ENCODE results near the gene GAS6. TPM values are rescaled to one million over a fixed set of nuclear protein-coding genes. Genes with fewer than 3 reads are reported as not detected.

GAS6 gene
- total RNA-seq, 2 donors from 2014 or later: 2.2 to 3.8 TPM

DNA sequence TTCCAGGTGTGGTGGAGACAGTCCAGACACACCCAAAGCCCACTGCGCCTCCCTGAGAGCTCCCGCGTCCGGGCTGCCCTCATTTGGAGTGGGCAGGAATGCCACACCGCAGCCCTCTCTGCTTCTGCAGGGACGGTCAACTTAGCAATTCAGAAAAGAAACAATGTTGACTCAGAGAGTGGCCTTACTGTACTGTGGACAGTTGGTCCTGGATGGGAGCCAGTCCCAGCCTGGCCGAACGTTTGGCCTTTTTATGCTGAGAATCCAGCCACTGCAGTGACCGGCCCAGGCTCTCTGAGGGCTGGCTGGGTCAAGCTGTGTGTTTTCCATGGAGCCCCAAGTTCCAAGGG, 7.2 kb downstream of the GAS6 start:
- DNase-seq (no peak), ATAC-seq (no peak)
- H3K9me3 ChIP-seq (ENCODE audit: control insufficient read depth, low read length, poor library complexity, severe bottlenecking): no peaks in the 10 kb centered on the region
- no peaks in the 10 kb centered on the region for H3K36me3 Mint-ChIP-seq (ENCODE audit: low read depth)
- no peak overlapping the region for H3K4me3 Mint-ChIP-seq
- no peak overlapping the region for H3K27ac Mint-ChIP-seq
- peaks cover 10% of the 10 kb centered on the region for H3K4me1 Mint-ChIP-seq
- peaks cover 24% of the 10 kb centered on the region for H3K27me3 Mint-ChIP-seq

DNA sequence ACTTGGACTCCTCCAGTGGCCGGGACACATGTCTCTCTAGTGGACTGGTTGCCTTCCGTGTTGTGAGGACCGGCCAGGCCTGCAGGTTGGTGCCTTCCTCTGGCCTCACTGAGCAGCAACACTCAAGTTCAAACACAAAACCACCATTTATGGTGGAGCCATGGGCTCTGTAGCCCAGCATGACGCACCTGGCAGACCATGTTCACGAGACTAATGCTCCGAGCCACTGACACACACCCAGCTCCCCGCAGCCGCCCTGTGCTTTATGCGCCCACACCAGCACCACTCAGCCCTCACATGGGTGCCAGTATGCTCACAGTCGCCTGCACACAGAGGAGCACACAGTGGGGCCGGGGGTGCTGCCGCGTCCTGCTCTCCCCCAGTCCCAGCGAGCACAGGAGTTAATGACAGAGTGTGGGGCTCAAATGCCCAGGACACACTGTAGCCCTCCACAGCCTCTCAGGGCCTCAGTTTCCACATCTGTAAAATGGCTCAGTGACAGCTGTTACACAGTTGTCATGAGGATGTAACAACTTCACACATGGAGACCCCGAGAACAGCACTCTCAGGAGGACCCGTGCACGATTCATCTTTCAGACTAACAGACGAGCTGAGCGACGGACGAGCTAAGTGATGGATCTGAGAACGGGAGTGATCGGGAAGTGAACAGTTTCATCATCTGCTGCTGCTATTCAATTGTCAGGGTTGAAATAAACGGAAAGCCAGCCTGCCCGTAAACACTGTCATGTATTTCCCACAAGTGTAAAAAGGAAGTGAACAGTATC, 7.8 kb downstream of the GAS6 start:
- H3K9me3 ChIP-seq (ENCODE audit: control insufficient read depth, low read length, poor library complexity, severe bottlenecking): no peaks in the 10 kb centered on the region
- peaks cover 20% of the 10 kb centered on the region for H3K27me3 Mint-ChIP-seq
- H3K4me3 Mint-ChIP-seq: no peak overlapping the region
- no peaks in the 10 kb centered on the region for H3K36me3 Mint-ChIP-seq (ENCODE audit: low read depth)
- DNase-seq: no peak
- no peak overlapping the region for H3K27ac Mint-ChIP-seq
- peaks cover 10% of the 10 kb centered on the region for H3K4me1 Mint-ChIP-seq
- no peak for ATAC-seq

DNA sequence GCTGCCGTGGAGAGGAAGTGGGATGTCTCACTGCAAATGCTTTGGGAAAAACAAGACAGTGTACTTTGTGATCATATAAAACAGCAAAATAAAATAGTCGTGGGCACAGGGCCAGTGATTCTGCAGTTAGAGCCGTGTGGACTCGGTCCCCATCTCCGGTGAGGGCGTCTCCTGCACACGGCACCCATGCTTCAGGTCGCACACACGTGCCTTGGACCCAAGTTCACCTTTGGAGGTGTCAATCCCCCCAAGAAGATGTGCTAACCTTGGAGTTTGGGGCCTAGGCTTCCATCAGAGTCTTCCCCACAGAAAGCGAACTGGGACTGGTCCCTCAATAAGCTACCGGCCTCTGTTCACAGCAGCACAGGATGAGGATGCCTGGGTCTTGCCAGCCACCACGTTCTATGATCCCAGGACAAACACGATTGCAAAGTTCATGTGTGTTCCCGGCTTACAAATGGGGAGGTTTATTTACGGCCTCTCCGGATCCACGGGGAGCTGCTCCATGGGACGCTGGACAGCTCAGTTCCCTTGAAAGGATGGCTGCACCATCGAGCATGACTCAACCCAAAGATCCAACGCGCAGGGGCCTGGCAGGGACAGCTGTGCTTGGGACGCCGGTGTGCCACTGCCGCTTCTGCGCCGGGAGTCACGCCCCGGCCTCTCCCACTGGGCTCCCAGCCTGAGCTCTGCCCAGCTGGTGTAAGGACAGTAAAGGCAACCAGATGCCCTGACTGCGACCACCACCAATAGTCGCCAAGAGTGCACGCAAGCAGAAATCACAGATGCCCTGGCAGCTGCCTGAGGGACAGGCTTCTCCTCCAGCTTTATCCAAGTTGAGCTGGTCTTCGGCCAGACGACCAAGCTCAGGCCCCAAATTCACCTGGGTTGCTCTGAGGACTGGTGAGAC, 8.6 kb downstream of the GAS6 start:
- H3K4me1 Mint-ChIP-seq: peaks cover 10% of the 10 kb centered on the region
- H3K36me3 Mint-ChIP-seq (ENCODE audit: low read depth): no peaks in the 10 kb centered on the region
- H3K4me3 Mint-ChIP-seq: peak overlapping the region; percentile 73
- H3K9me3 ChIP-seq (ENCODE audit: control insufficient read depth, low read length, poor library complexity, severe bottlenecking): no peaks in the 10 kb centered on the region
- no peak overlapping the region for H3K27ac Mint-ChIP-seq
- DNase-seq (no peak), ATAC-seq (no peak)
- H3K27me3 Mint-ChIP-seq: peaks cover 20% of the 10 kb centered on the region

DNA sequence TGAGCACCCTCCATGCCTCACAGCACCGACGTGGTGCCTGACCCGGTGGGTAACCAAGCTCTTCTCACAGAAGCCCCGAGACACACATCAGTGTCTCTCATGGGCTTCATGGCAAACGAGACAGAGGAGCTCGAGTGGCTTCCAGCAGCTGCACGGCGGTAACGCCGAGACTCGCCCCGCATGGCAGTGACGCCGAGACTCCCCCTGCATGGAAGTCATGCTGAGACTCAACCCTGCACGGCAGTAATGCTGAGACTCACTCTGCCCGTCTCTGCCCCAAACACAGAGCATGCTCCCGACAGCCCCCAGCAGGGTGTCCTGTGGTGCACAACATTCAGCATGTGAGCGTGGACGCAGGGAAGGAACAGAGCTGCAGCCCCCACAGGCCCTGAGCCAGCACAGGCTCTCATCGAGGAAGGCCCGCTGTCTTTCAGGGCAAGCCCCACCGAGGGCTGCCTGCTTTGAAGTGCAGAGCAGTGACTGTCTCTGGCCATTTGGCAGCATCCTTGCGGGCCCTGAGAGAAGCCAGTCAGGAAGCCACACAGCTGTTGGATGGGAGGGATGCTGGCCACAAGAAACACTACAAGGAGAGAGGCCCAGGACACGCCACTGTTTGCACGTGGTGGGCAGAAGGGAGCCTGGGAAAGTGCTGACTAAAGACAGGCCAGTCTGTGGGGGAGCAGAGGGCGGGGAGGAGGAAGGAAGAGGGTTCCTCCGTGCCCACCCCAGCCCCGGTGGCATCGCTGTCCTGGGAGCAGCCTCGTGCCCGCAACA, 9.5 kb downstream of the GAS6 start:
- peak overlapping the region; percentile 73 for H3K4me3 Mint-ChIP-seq
- DNase-seq (no peak), ATAC-seq (no peak)
- H3K4me1 Mint-ChIP-seq: peaks cover 9% of the 10 kb centered on the region
- H3K36me3 Mint-ChIP-seq (ENCODE audit: low read depth): no peaks in the 10 kb centered on the region
- H3K27me3 Mint-ChIP-seq: peaks cover 20% of the 10 kb centered on the region
- H3K27ac Mint-ChIP-seq: no peak overlapping the region
- no peaks in the 10 kb centered on the region for H3K9me3 ChIP-seq (ENCODE audit: control insufficient read depth, low read length, poor library complexity, severe bottlenecking)

DNA sequence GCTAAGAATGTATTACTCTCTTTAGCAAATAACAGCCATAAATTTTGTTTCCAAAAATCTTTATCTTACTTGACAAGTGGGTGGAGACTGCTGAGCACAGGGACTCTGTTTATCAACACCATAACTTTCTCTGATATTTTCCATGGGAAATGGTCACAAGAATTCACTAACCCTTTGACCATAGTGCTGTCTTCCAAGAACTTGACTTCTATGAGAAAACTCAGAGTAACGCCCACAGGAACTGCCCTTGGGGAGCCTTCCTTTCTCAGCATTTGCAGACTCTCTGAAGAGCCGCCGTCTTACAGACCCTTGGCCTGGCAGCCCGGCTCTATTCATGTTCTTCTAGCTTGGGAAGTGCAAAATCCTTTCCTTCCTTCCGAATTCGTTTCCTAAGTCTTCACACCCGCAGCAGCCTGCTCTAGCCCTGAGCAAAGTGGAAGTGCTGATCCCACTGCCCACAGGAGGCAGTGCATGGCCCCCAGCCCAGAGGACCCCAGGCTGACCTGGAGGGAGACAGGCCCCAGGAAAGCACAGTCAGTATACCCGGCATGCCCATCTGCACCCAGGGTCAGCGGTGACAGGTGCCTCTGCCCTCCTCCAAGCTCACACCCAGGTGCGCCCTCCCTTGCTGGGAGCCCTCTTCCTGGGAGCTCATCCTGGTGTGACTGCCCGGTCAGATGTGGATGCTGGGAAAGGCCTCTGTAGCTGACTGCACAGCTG, 10.2 kb downstream of the GAS6 start:
- ATAC-seq (no peak), DNase-seq (peak in 1 of 3 donors; percentile 5)
- Mint-ChIP-seq H3K27me3 (peaks cover 20% of the 10 kb centered on the region), H3K36me3 (ENCODE audit: low read depth) (no peaks in the 10 kb centered on the region), H3K4me3 (no peak overlapping the region), H3K4me1 (peaks cover 4% of the 10 kb centered on the region), H3K27ac (no peak overlapping the region)
- no peaks in the 10 kb centered on the region for H3K9me3 ChIP-seq (ENCODE audit: control insufficient read depth, low read length, poor library complexity, severe bottlenecking)

DNA sequence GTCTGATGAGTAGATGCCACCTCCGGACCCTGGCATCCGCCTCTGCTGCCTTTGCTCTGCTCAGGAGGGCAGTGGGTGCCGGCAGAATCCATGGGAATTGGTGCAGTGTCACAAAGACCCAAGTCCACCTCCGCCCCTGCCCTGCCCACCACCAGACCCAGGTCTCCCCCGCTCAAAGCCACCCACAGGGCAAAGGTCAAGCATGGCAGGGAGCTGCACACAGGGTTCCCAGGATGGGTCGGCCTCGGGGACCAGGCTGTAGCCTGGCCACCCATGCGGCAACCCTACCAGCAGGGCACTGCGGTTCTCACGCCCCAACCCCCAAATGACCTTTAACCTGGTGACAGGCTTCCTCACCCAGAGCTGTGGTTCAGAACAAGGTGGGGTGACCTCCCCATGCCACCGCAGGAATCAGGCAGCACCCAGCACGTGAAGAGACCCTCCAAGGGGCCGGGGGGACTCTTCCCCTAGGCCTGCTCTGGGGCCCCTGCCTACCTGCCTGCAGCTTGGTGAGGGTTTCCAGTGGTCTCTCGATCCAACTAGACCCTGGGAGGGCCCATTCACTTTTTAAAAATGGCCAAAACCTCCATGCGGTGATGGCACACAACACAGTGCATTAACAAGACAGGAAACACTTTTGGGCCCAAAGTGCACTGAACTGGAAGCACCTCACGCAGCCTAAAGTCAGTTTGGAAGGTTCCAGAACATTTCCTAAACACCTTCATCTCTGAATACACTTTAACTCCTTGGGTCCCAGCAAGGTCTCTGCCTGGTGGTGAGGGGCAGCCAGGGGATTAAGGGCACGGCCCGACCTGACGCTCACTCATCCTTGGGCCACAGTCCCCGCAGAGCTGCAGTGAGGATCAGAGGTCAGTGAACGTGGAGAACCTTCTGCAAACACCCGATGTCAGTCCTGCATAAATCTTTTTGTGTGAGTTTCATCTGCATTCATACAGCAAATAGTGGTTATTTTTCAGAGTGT, 11.0 kb downstream of the GAS6 start:
- DNase-seq (peak in 1 of 3 donors; percentile 1), ATAC-seq (no peak)
- Mint-ChIP-seq H3K27ac (no peak overlapping the region), H3K27me3 (peaks cover 20% of the 10 kb centered on the region), H3K4me3 (no peak overlapping the region), H3K4me1 (peaks cover 4% of the 10 kb centered on the region), H3K36me3 (ENCODE audit: low read depth) (no peaks in the 10 kb centered on the region)
- no peaks in the 10 kb centered on the region for H3K9me3 ChIP-seq (ENCODE audit: control insufficient read depth, low read length, poor library complexity, severe bottlenecking)

DNA sequence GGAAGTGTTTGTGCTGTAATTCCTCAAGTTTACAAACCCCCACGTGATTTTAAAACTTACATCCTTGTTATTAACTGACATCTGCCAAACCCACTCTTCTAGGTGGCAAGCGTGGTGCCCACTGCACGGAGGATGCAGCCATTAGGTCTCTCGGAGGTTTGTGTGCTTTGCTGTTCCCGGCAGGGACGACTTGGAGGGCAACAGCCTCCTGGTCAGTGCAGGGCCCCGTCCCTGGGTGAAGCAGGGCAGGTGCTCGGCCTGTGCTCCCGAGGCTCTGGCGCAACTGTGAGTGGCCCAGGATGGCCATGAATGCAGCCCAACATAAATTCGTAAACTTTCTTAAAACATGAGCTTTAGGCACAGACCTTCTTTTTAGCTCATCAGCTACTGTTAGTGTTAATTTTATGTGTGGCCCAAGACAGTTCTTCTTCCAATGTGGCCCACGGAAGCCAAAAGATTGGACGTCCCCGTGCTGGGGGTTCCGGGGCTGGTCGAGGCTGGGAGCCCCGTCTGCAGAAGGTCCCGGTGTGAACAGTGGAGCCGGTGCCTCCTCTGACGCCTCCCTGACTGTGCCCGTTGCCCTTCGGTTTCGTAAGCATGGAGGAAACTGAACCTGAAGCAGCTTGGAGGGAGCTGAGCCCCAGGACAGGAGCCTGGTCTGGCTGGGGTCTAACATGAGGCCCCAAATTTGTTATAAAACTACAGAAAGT, 11.9 kb downstream of the GAS6 start:
- H3K9me3 ChIP-seq (ENCODE audit: control insufficient read depth, low read length, poor library complexity, severe bottlenecking): no peaks in the 10 kb centered on the region
- peaks cover 4% of the 10 kb centered on the region for H3K4me1 Mint-ChIP-seq
- H3K36me3 Mint-ChIP-seq (ENCODE audit: low read depth): no peaks in the 10 kb centered on the region
- DNase-seq (peak in 1 of 3 donors; percentile 1), ATAC-seq (no peak)
- peaks cover 20% of the 10 kb centered on the region for H3K27me3 Mint-ChIP-seq
- no peak overlapping the region for H3K4me3 Mint-ChIP-seq
- no peak overlapping the region for H3K27ac Mint-ChIP-seq

DNA sequence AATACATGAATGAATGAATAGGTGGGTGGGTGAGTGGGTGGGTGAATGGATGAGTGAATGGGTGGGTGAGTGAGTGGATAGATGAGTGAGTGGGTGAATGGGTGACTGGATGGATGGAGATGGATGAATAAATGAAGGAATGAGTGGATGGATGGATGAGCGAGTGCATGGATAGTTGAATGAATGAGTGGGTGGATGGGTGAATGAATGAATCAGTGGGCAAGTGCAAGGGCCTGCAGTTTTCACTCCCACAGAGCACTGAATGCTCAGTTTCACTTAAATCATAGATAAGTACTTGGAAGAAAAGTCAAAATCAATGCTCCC, 12.4 kb downstream of the GAS6 start:
- H3K9me3 ChIP-seq (ENCODE audit: control insufficient read depth, low read length, poor library complexity, severe bottlenecking): no peaks in the 10 kb centered on the region
- no peak overlapping the region for H3K27ac Mint-ChIP-seq
- DNase-seq (no peak), ATAC-seq (no peak)
- H3K4me1 Mint-ChIP-seq: peaks cover 4% of the 10 kb centered on the region
- no peak overlapping the region for H3K4me3 Mint-ChIP-seq
- peaks cover 15% of the 10 kb centered on the region for H3K27me3 Mint-ChIP-seq
- no peaks in the 10 kb centered on the region for H3K36me3 Mint-ChIP-seq (ENCODE audit: low read depth)

DNA sequence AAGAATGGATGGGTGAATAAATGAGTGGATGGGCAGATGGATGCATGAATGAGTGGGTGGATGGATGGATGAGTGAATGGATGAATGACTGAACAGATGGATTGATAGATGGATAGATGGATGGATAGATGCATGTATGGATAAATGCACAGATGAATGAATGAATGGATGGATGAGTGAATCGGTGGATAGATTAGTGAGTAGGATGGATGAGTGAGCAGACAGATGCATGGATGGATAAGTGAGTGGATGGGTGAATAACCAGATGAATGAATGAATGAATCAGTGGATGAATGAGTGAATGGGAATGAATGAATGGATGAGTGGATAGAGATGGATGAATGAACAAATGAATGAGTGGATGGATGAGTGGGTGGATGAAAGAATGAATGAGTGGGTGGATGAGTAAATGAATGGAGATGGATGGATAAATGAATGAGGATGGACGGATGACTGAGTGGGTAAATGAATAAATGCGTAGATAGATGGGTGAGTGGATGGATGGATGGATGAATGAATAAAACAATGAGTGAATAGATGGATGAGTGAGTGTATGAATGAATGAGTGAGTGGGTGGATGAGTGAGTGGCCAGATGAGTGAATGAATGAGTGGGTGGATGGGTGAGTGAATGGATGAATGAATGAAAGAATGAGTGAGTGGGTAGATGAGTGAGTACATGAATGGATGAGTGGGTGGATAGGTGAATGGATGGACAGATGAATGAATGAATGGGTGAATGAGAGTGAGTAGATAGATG, 13.0 kb downstream of the GAS6 start:
- Mint-ChIP-seq H3K27me3 (peaks cover 10% of the 10 kb centered on the region), H3K4me3 (no peak overlapping the region), H3K27ac (no peak overlapping the region), H3K36me3 (ENCODE audit: low read depth) (no peaks in the 10 kb centered on the region), H3K4me1 (peaks cover 4% of the 10 kb centered on the region)
- ATAC-seq: no peak
- no peaks in the 10 kb centered on the region for H3K9me3 ChIP-seq (ENCODE audit: control insufficient read depth, low read length, poor library complexity, severe bottlenecking)
- no peak for DNase-seq

DNA sequence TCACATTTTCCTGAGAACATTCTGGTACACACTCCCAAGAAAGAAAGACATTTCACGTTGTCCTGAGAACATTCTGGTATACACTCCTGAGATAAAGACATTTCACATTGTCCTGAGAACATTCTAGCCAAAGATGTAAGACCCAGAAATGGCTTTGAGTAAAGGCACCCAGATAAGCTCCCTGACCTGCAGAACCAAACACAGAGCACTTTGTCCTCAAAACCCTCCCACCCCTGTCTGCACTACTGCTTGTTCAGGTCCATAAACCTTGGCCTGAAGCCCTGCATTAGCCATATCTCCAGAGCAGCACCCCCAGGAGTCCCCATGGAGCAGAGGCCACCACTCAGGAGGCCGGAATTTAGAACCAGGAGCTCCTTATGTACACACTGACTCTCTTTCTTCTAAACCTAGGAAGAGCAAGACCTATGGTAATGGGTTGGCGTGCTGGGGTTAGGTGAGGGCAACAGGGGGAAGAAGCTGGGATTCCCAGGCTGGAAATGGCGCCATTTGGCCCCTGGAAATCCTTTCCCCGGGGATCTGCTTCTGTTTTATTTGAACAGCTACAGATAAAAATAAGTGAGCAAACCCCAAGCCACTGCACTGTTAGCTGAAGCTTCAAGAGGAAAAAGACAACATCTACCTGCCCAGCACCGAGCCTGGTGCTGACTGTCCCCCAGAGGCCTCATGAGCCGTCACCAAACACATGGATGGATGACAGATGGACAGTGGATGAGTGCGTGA, 13.7 kb downstream of the GAS6 start:
- Mint-ChIP-seq H3K27me3 (peaks cover 10% of the 10 kb centered on the region), H3K36me3 (ENCODE audit: low read depth) (no peaks in the 10 kb centered on the region), H3K27ac (no peak overlapping the region), H3K4me3 (no peak overlapping the region), H3K4me1 (peaks cover 8% of the 10 kb centered on the region)
- H3K9me3 ChIP-seq (ENCODE audit: control insufficient read depth, low read length, poor library complexity, severe bottlenecking): no peaks in the 10 kb centered on the region
- no peak for DNase-seq
- ATAC-seq: no peak
